Trophoblast cell (in vitro differentiated cells and primary cell): ENCODE measurements around the gene CASQ2.

Experiments used
- DNase-seq, 2 donors: peaks; one replicate each; pipeline ENCODE4 v3.0.0-alpha.2; 2016
- H2AFZ ChIP-seq: 2 replicates; pipeline ENCODE4 v1.6.1; 2013; ENCODE audit warnings: low read length, moderate library complexity, mild to moderate bottlenecking; ENCODE audit not compliant: insufficient read depth, poor library complexity
- H2AK5ac ChIP-seq: 2 replicates; pipeline ENCODE4 v1.6.1; 2013; ENCODE audit warnings: mild to moderate bottlenecking, low read length
- H2BK120ac ChIP-seq: 2 replicates; pipeline ENCODE4 v1.6.1; 2013; ENCODE audit warnings: low read length, mild to moderate bottlenecking, moderate library complexity; ENCODE audit not compliant: insufficient read depth, poor library complexity
- H2BK12ac ChIP-seq: 2 replicates; pipeline ENCODE4 v1.6.1; 2013; ENCODE audit warnings: mild to moderate bottlenecking, low read length, moderate library complexity
- H2BK5ac ChIP-seq: 2 replicates; pipeline ENCODE4 v1.6.1; 2013; ENCODE audit warnings: low read length, low read depth, moderate library complexity, mild to moderate bottlenecking; ENCODE audit not compliant: poor library complexity
- H3K14ac ChIP-seq: 2 replicates; pipeline ENCODE4 v1.6.1; 2013; ENCODE audit warnings: mild to moderate bottlenecking, low read length
- H3K18ac ChIP-seq: 2 replicates; pipeline ENCODE4 v1.6.1; 2013; ENCODE audit warnings: mild to moderate bottlenecking, low read length
- H3K23ac ChIP-seq: 2 replicates; pipeline ENCODE4 v1.6.1; 2013; ENCODE audit warnings: low read length
- H3K27ac ChIP-seq: 2 replicates; pipeline ENCODE4 v1.5.1; 2013; ENCODE audit warnings: low read depth, mild to moderate bottlenecking, inconsistent platforms, low read length, moderate library complexity
- H3K27me3 ChIP-seq: 2 replicates; pipeline ENCODE4 v1.6.1; 2013; ENCODE audit warnings: inconsistent platforms, mild to moderate bottlenecking, low read length, moderate library complexity; ENCODE audit not compliant: insufficient read depth
- H3K36me3 ChIP-seq, 2 experiments: 1 replicate in 1 of 2; 2 replicates in 1 of 2; pipeline ENCODE4 v1.6.1; 2013; ENCODE audit warnings: low read length in 2 of 2, mild to moderate bottlenecking in 2 of 2, moderate library complexity in 1 of 2; ENCODE audit not compliant: insufficient read depth in 2 of 2, control insufficient read depth in 1 of 2
- H3K4ac ChIP-seq: 2 replicates; pipeline ENCODE4 v1.6.1; 2013; ENCODE audit warnings: low read depth, mild to moderate bottlenecking, low read length, moderate library complexity
- H3K4me1 ChIP-seq, 2 experiments: 1 replicate in 1 of 2; 2 replicates in 1 of 2; pipeline ENCODE4 v1.6.1; 2013; ENCODE audit warnings: low read length in 2 of 2, mild to moderate bottlenecking in 2 of 2, moderate library complexity in 1 of 2; ENCODE audit not compliant: insufficient read depth in 2 of 2, control insufficient read depth in 1 of 2
- H3K4me2 ChIP-seq: 2 replicates; pipeline ENCODE4 v1.6.1; 2013; ENCODE audit warnings: inconsistent platforms, mild to moderate bottlenecking, low read length, moderate library complexity
- H3K4me3 ChIP-seq: 2 replicates; pipeline ENCODE4 v1.5.1; 2013; ENCODE audit warnings: mild to moderate bottlenecking, low read depth, low read length, inconsistent platforms
- H3K79me1 ChIP-seq: one replicate; pipeline ENCODE4 v1.6.1; 2013; ENCODE audit warnings: low read length
- H3K79me2 ChIP-seq: 2 replicates; pipeline ENCODE4 v1.6.1; 2013; ENCODE audit warnings: low read length, mild to moderate bottlenecking; ENCODE audit not compliant: control insufficient read depth, insufficient read depth, poor library complexity
- H3K9ac ChIP-seq: 2 replicates; pipeline ENCODE4 v1.6.1; 2013; ENCODE audit warnings: mild to moderate bottlenecking, low read length
- H3K9me3 ChIP-seq: 2 replicates; pipeline ENCODE4 v1.6.1; 2013; ENCODE audit warnings: low read depth, mild to moderate bottlenecking, control low read depth, inconsistent platforms, low read length; ENCODE audit not compliant: insufficient read depth
- H4K12ac ChIP-seq: 2 replicates; pipeline ENCODE4 v1.6.1; 2013; ENCODE audit warnings: low read depth, mild to moderate bottlenecking, low read length, moderate library complexity
- H4K8ac ChIP-seq: 2 replicates; pipeline ENCODE4 v1.6.1; 2013; ENCODE audit warnings: low read depth, mild to moderate bottlenecking, low read length, moderate library complexity
- H4K91ac ChIP-seq: one replicate; pipeline ENCODE4 v1.6.1; 2013; ENCODE audit warnings: low read depth, mild to moderate bottlenecking, low read length, moderate library complexity
- WGBS: extraction: QIAGEN DNeasy Blood & Tissue Kit; methylation state at CpG from one replicate; pipeline ENCODE4 v1.1.7; 2013; ENCODE audit warnings: missing lambda C conversion rate; ENCODE audit not compliant: insufficient read length, insufficient coverage; ENCODE audit errors: extremely low coverage; 5-methylcytosine and 5-hydroxymethylcytosine counted together

The CASQ2 gene

DNA sequence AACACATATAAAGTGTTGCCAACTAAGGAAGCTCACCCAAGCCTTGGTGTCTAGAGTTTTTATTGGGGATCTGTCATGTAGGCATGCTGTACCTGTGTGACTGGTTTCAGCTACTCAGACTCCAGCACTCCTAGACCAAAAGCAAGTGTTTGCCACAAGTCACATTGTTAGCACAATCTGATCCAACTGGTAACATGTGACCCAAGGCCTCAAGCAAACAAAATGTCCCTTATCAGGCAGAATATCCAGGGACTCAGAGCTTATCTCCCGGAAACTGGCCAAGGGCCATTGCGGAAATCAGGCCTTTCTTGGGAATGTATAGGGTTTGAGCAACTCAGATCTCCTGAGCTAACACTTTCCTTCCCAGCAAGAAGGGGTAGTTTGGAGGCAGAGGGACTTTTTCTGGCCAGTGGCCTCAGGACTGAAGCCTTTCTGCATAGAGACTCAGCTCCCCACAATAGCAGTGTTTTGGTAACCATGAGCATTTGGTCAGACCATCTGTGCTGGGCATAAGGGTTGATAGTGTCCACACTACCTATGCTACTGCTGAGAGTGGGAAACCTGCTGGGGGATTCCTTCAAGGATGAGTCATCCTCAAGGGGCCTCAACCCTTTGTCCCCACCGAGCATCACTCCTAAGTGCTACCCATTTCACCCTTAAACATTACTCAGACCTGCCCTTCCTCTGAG is 42.8 kb upstream of the CASQ2 start:
- Histone ChIP-seq H2BK120ac (no peak overlapping the region), H3K27ac (no peak overlapping the region), H3K9me3 (no peaks in the 10 kb centered on the region), H3K36me3 (no peaks in the 10 kb centered on the region), H3K79me2 (no peaks in the 10 kb centered on the region), H2AK5ac (no peak overlapping the region), H3K4me1 (peaks cover 0 to 5% of the 10 kb centered on the region in 2 experiments), H3K27me3 (no peaks in the 10 kb centered on the region), H3K23ac (no peak overlapping the region), H3K4ac (no peak overlapping the region), H3K9ac (no peak overlapping the region), H2BK12ac (no peak overlapping the region), H2AFZ (no peak overlapping the region), H3K79me1 (no peaks in the 10 kb centered on the region), H4K8ac (no peak overlapping the region), H2BK5ac (no peak overlapping the region), H4K91ac (no peak overlapping the region), H3K4me2 (no peak overlapping the region), H3K14ac (no peak overlapping the region), H4K12ac (no peak overlapping the region), H3K4me3 (no peak overlapping the region), H3K18ac (no peak overlapping the region)
- peak in 1 of 2 donors; percentile 67 for DNase-seq
- no CpG with 5 or more reads among the region's 3 CpGs for WGBS

DNA sequence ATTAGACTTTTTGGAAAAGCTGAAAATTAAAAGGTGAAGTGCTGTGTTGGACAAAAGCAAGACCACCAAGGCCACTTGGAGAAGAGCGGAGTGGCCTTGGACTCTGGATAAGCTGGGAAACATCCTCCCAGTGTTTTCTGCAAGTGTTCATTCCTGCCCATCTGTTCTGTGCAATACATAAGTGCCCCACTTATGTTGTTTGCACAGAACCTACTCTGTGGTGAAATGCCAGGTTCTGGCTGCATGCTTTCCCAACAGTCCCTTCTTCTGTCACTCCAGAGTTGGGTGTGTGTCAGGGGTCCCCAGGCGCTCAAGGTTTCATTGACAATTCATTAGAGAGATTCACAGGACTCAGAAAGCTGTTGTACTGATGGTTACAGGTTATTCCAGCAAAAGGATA is 42.1 kb upstream of the CASQ2 start:
- H3K4me3 ChIP-seq, result no peak overlapping the region
- H3K36me3 ChIP-seq, result no peaks in the 10 kb centered on the region
- H4K12ac ChIP-seq, result no peak overlapping the region
- H3K18ac ChIP-seq, result no peak overlapping the region
- no peaks in the 10 kb centered on the region for H3K79me2 ChIP-seq
- no peak overlapping the region for H2BK12ac ChIP-seq
- no peak overlapping the region for H3K23ac ChIP-seq
- H3K4me2 ChIP-seq, result no peak overlapping the region
- H3K14ac ChIP-seq, result no peak overlapping the region
- no CpG with 5 or more reads among the region's 2 CpGs for WGBS
- no peak overlapping the region for H4K91ac ChIP-seq
- no peak overlapping the region for H2BK120ac ChIP-seq
- no peak overlapping the region for H2AFZ ChIP-seq
- no peaks in the 10 kb centered on the region for H3K79me1 ChIP-seq
- H3K4ac ChIP-seq, result no peak overlapping the region
- H3K27ac ChIP-seq, result no peak overlapping the region
- H3K9me3 ChIP-seq, result no peaks in the 10 kb centered on the region
- H3K4me1 ChIP-seq, result peaks cover 0 to 5% of the 10 kb centered on the region in 2 experiments
- H4K8ac ChIP-seq, result no peak overlapping the region
- H3K9ac ChIP-seq, result no peak overlapping the region
- no peaks in the 10 kb centered on the region for H3K27me3 ChIP-seq
- H2BK5ac ChIP-seq, result peak overlapping the region; percentile 39
- no peak overlapping the region for H2AK5ac ChIP-seq
- no peak for DNase-seq

DNA sequence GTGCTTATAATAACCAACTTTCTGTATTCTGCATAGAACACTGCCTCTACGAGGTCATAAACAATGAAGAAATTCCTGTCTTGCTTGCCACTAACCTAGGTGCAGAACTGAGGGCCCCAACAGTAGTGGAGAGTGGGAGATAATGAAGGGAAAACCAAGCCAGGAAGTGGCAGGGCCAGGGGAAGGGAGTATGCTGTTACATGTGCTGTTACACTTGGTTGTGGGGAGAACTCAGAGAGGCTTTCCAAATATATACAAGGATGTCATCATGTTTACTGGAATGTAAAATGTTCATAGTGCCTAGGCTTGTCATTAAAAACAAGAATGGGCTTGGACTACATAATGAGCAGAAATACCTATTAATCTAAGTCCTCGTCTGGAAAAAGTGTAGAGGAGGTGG is 41.3 kb upstream of the CASQ2 start:
- no peak overlapping the region for H4K12ac ChIP-seq
- H3K14ac ChIP-seq, result no peak overlapping the region
- no peaks in the 10 kb centered on the region for H3K27me3 ChIP-seq
- H3K79me2 ChIP-seq, result no peaks in the 10 kb centered on the region
- H3K18ac ChIP-seq, result no peak overlapping the region
- DNase-seq, result no peak
- no peaks in the 10 kb centered on the region for H3K79me1 ChIP-seq
- no CpG with 5 or more reads among the region's 2 CpGs for WGBS
- H3K9ac ChIP-seq, result no peak overlapping the region
- no peaks in the 10 kb centered on the region for H3K9me3 ChIP-seq
- H2BK120ac ChIP-seq, result no peak overlapping the region
- no peak overlapping the region for H3K23ac ChIP-seq
- H2BK5ac ChIP-seq, result no peak overlapping the region
- no peak overlapping the region for H4K8ac ChIP-seq
- no peaks in the 10 kb centered on the region for H3K36me3 ChIP-seq
- no peak overlapping the region for H3K4me3 ChIP-seq
- no peak overlapping the region for H2AK5ac ChIP-seq
- no peak overlapping the region for H4K91ac ChIP-seq
- H3K4ac ChIP-seq, result no peak overlapping the region
- H3K4me2 ChIP-seq, result no peak overlapping the region
- H2BK12ac ChIP-seq, result no peak overlapping the region
- H3K27ac ChIP-seq, result no peak overlapping the region
- peaks cover 0 to 5% of the 10 kb centered on the region in 2 experiments for H3K4me1 ChIP-seq
- H2AFZ ChIP-seq, result no peak overlapping the region

DNA sequence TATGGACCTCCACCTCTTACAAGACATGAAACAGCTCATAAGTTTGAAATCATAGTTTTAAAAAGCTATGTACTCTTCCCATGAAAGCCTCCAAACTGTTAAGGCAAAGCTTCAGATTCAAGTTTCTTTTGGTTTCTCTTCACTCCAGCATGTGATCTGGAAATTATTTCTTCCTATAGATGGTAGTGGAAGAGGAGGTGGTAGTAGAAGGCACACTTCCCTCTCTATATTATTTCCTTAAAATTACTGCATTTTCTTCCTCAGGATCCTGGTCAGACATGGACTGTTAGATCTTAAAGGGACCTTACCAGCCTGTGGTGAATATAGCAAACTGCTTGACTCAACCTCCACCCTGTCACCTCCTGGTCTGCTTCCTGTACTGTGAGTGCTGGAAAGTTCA is 40.6 kb upstream of the CASQ2 start:
- Histone ChIP-seq H3K9ac (no peak overlapping the region), H3K14ac (no peak overlapping the region), H3K4me1 (peaks cover 0 to 5% of the 10 kb centered on the region in 2 experiments), H3K36me3 (no peaks in the 10 kb centered on the region), H3K27ac (no peak overlapping the region), H3K4me2 (no peak overlapping the region), H2AFZ (no peak overlapping the region), H3K79me1 (no peaks in the 10 kb centered on the region), H4K12ac (no peak overlapping the region), H4K91ac (no peak overlapping the region), H3K4ac (no peak overlapping the region), H2AK5ac (no peak overlapping the region), H3K79me2 (no peaks in the 10 kb centered on the region), H2BK120ac (no peak overlapping the region), H2BK5ac (no peak overlapping the region), H3K23ac (no peak overlapping the region), H3K9me3 (no peaks in the 10 kb centered on the region), H3K18ac (no peak overlapping the region), H3K27me3 (no peaks in the 10 kb centered on the region), H3K4me3 (no peak overlapping the region), H2BK12ac (no peak overlapping the region), H4K8ac (no peak overlapping the region)
- no peak for DNase-seq
